ENCODE data around the gene CCSER1. TPM values are rescaled to one million over a fixed set of nuclear protein-coding genes. Genes with fewer than 3 reads are reported as not detected.

The CCSER1 gene
- polyA plus RNA-seq, 1 experiment, result not detected

DNA sequence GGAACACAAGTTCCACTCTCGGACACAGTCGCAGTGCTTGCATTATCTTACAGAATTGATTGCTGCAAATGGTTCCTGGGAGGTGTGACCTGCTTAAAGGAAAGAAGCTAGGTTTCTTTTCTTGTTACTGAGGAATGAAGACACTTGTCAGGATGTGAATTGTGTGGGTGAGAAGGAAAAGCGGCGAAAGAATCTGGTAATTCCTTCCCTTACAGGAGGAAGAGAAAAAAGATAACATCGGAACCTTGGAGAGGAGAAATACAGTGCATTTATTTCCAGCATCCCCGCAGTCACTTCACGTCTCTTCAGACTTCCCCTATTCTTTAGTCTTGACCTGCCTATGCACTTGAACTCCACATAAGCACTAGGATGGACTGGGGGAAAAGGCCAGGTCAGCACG lies 389 bp upstream of the CCSER1 start:
- TF ChIP-seq, protein P1, sequence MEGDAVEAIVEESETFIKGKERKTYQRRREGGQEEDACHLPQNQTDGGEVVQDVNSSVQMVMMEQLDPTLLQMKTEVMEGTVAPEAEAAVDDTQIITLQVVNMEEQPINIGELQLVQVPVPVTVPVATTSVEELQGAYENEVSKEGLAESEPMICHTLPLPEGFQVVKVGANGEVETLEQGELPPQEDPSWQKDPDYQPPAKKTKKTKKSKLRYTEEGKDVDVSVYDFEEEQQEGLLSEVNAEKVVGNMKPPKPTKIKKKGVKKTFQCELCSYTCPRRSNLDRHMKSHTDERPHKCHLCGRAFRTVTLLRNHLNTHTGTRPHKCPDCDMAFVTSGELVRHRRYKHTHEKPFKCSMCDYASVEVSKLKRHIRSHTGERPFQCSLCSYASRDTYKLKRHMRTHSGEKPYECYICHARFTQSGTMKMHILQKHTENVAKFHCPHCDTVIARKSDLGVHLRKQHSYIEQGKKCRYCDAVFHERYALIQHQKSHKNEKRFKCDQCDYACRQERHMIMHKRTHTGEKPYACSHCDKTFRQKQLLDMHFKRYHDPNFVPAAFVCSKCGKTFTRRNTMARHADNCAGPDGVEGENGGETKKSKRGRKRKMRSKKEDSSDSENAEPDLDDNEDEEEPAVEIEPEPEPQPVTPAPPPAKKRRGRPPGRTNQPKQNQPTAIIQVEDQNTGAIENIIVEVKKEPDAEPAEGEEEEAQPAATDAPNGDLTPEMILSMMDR (IDR thresholded peaks at IDR 0.05; ENCODE audit: insufficient read depth, low read depth, low read length), result no peak
- Histone ChIP-seq H3K36me3 (ENCODE audit: control insufficient read depth, insufficient read depth, low read length) (no peaks in the 10 kb centered on the region), H3K4me3 (ENCODE audit: low read depth, low read length) (no peak overlapping the region), H3K27me3 (ENCODE audit: control insufficient read depth, insufficient read depth, low read length) (peaks cover 4% of the 10 kb centered on the region)
- CTCF ChIA-PET, result no interaction called here
- POLR2A ChIA-PET, result no interaction called here
- no peak for DNase-seq (ENCODE audit: low read depth)

DNA sequence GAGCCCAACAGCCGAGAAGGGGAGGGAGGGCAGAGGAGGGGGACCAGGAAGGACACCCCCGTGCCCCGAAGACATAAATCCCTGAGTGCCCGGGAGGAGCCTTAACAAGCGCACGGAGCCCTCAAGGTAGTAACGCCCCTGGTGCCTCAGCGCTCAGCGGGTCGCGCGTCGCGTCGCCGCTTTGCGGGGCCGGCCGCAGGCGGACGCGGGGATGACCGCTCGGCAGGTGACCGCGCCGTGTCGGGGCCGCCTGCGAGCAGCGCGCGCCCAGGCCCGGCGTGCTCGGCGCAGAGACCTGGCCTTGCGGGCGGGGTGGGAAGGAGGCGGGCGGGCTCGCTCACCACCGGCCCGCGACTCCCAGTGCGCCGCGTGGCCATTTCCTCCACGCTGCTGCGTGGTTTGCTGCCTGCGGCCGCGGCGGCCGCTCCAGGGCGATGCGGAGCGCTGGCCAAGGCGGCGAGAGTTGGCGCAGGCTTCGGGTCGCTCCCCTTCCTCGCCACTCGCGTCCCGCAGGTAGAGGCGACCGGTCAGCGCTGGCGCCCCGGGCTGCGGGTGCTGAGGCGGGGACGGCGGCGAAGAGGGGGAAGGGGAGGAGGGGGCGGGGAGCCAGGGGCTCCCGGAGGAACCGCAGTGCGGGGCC lies 632 bp downstream of the CCSER1 start:
- TF ChIP-seq, protein P1 (IDR thresholded peaks at IDR 0.05; ENCODE audit: insufficient read depth, low read depth, low read length), result no peak
- ChIA-PET CTCF (no interaction called here), POLR2A (no interaction called here)
- peaks cover 4% of the 10 kb centered on the region for H3K27me3 ChIP-seq (ENCODE audit: control insufficient read depth, insufficient read depth, low read length)
- no peaks in the 10 kb centered on the region for H3K36me3 ChIP-seq (ENCODE audit: control insufficient read depth, insufficient read depth, low read length)
- peak overlapping the region; percentile 33 for H3K4me3 ChIP-seq (ENCODE audit: low read depth, low read length)
- DNase-seq (ENCODE audit: low read depth), result no peak

DNA sequence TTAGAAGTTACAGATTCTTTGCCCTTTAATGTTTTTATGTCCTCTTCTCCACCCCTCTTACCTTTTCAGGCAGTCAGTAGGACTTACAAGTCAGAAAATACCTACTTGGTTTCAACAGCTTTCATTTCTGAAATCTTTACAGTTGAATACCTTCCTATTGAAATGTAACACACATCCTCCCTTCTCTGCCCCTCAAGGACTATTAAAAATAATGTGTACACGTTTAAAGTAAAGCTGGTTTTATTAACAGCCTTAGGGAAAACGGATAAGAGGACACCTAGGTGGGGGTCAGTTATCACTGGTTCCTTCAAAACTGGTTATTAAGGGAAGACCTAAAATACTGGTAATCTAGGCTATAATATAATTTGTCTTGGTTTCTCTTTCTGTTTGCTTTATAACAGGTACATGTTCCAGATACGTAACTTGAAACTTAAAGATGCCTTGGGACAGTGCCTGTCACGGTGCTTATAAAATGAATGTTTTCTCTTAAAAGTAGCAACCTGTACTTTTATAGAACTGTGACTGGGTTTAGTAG lies 1.8 kb downstream of the CCSER1 start:
- Histone ChIP-seq H3K36me3 (ENCODE audit: control insufficient read depth, insufficient read depth, low read length) (no peaks in the 10 kb centered on the region), H3K27me3 (ENCODE audit: control insufficient read depth, insufficient read depth, low read length) (peaks cover 4% of the 10 kb centered on the region), H3K4me3 (ENCODE audit: low read depth, low read length) (no peak overlapping the region)
- TF ChIP-seq, protein P1 (IDR thresholded peaks at IDR 0.05; ENCODE audit: insufficient read depth, low read depth, low read length), result no peak
- ChIA-PET POLR2A (no interaction called here), CTCF (interaction anchor here (0.6 kb wide), 1 partner anchor 9 kb away, joined by 3 read pairs; no protein-coding TSS in a partner anchor)
- no peak for DNase-seq (ENCODE audit: low read depth)

DNA sequence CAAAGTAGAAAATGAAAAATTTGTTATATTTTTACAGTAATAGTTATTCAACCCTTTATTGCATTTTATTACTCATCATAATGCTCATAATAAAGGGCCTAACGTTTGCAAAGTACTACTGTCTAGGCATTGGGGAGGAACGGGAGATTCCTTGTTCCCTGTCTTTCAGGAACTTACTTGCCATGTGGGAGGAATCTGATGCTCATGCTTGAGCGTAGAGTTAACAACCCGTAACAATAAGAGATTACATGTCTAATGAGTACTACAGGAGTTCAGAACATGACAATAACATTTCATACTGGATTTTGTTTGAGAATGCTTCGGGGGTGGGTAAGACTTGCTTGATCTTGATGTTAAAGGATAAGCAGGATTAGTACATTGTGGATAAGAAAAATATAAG lies 2.9 kb downstream of the CCSER1 start:
- Histone ChIP-seq H3K4me3 (ENCODE audit: low read depth, low read length) (no peak overlapping the region), H3K36me3 (ENCODE audit: control insufficient read depth, insufficient read depth, low read length) (no peaks in the 10 kb centered on the region), H3K27me3 (ENCODE audit: control insufficient read depth, insufficient read depth, low read length) (peaks cover 4% of the 10 kb centered on the region)
- ChIA-PET CTCF (no interaction called here), POLR2A (no interaction called here)
- TF ChIP-seq, protein P1 (IDR thresholded peaks at IDR 0.05; ENCODE audit: insufficient read depth, low read depth, low read length), result no peak
- DNase-seq (ENCODE audit: low read depth), result no peak

DNA sequence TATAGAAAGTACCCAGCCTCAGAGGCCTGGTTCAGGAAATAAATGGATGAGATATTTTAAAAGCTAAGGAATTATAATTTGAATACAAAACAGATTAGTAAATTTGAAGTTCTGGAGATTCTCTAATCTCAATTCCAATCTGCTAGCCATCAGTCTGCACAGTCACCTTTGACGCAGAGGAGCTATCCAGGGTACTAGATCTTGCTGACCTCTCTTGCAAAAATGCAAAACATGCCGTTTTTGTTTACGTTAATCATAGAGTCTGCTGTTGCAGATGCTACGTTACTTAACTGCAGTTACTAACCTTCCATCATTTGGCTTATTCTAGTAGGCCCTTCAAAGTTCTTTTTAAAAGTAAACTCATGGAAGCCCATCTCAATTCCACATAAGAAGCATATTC lies 10.4 kb downstream of the CCSER1 start:
- CTCF ChIA-PET, result no interaction called here
- TF ChIP-seq, protein P1 (IDR thresholded peaks at IDR 0.05; ENCODE audit: insufficient read depth, low read depth, low read length), result no peak
- H3K4me3 ChIP-seq (ENCODE audit: low read depth, low read length), result no peak overlapping the region
- H3K27me3 ChIP-seq (ENCODE audit: control insufficient read depth, insufficient read depth, low read length), result no peaks in the 10 kb centered on the region
- POLR2A ChIA-PET, result no interaction called here
- DNase-seq (ENCODE audit: low read depth), result no peak
- H3K36me3 ChIP-seq (ENCODE audit: control insufficient read depth, insufficient read depth, low read length), result no peaks in the 10 kb centered on the region

Measured in BJ (cell line).